SK-N-MC (cell line): Measurements from ENCODE around the gene ANXA6.

ENCODE experiments used
- DNase-seq: peaks from one replicate; pipeline ENCODE4 v3.0.0-alpha.2; 2011; ENCODE audit warnings: low read depth, low spot score
- H3K27ac ChIP-seq: fragments of 200-600 bp; sonication (generic); 2 replicates; pipeline ENCODE4 v1.5.1; 2016; ENCODE audit warnings: mixed run types
- H3K36me3 ChIP-seq: fragments of 200-600 bp; sonication (generic); 2 replicates; pipeline ENCODE4 v1.6.1; 2017; ENCODE audit warnings: antibody characterized with exemption, low read length, mixed read lengths; ENCODE audit not compliant: insufficient read depth
- H3K4me3 ChIP-seq: fragments of 200-600 bp; sonication (generic); 2 replicates; pipeline ENCODE4 v1.5.1; 2016
- H3K9ac ChIP-seq: fragments of 200-600 bp; sonication (generic); 2 replicates; pipeline ENCODE4 v1.8.0; 2017; ENCODE audit warnings: mixed run types, mixed read lengths; ENCODE audit not compliant: insufficient read length
- H3K9me3 ChIP-seq: fragments of 200-600 bp; sonication (generic); 2 replicates; pipeline ENCODE4 v1.6.1; 2017; ENCODE audit warnings: low read depth, mild to moderate bottlenecking, antibody characterized with exemption, low read length, moderate library complexity, mixed read lengths
- EZH2 ChIP-seq: fragments of 200-600 bp; sonication (generic); IDR thresholded peaks from one replicate; pipeline ENCODE4 v1.6.1; 2017; ENCODE audit warnings: antibody characterized with exemption
- FOXP2 ChIP-seq: optimal IDR thresholded peaks from 2 replicates; pipeline ENCODE3; 2011; ENCODE audit warnings: mild to moderate bottlenecking, moderate library complexity; ENCODE audit not compliant: insufficient read depth; ENCODE audit errors: extremely low read length, control extremely low read depth
- POLR2AphosphoS5 ChIP-seq: IDR thresholded peaks from 2 replicates; pipeline ENCODE4 v1.6.1; 2012; ENCODE audit warnings: mild to moderate bottlenecking, low read depth, low read length, borderline replicate concordance

ANXA6 gene

DNA sequence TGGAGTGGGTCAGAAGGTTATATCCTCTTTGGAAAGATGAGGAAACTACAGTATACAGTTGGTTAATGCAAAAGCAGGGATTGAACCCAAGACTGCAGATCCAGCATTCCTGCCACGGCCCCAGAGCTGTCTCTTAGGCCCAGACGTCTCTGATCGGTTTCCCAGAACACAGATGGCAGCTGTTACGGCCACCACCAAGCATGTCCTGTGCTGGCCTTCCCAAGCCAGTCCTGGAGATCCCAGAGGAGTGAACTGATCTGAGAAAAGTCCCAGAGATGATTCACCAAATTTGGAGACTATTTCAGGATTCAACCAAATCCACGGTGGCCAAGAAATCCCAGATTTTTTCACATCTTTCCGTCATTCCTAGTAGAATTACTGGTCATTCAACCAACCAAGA is 96.8 kb downstream of the ANXA6 start:
- TF ChIP-seq EZH2 (no peak), POLR2AphosphoS5 (no peak), FOXP2 (no peak)
- no peak overlapping the region for H3K4me3 ChIP-seq
- H3K27ac ChIP-seq = no peak overlapping the region
- no peaks in the 10 kb centered on the region for H3K9me3 ChIP-seq
- no peak for DNase-seq
- no peak overlapping the region for H3K9ac ChIP-seq
- peaks cover 5% of the 10 kb centered on the region; the same call in 1 of the 2 replicates for H3K36me3 ChIP-seq

DNA sequence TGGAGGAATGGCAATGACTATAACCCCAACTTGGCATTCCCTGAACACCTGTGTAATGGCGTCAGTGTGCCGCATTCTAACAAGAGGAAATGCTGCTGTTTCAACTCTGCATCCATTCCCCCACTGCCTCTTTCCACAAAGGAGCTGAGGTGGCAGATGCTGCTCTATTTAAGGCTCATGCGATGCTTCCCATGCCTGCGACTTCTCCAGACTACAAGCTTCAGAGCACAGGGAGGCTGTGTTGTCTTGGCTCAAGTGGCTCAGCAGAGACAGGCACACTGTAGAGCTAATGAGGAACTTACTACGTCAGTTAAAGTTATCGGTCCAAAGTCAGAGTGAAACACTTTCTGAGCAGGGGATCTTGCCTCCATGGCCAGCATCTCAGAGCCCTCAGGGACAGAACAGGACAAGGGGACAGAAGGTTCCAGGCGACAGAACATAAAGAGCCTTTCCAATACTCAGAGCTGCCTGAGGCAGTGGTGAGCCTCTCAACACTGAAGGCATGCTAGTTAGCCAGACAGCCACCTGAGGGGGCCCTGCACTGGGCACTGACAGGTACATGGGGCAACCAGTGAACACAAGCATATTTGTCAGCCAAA is 98.6 kb downstream of the ANXA6 start:
- Histone ChIP-seq H3K36me3 (peaks cover 5% of the 10 kb centered on the region; the same call in 1 of the 2 replicates), H3K9me3 (no peaks in the 10 kb centered on the region), H3K27ac (no peak overlapping the region), H3K9ac (no peak overlapping the region), H3K4me3 (no peak overlapping the region)
- no peak for TF ChIP-seq FOXP2
- no peak for TF ChIP-seq EZH2
- no peak for TF ChIP-seq POLR2AphosphoS5
- no peak for DNase-seq

GRCh38 chr5:151058301-151058700 is 99.3 kb downstream of the ANXA6 start:
- peaks cover 5% of the 10 kb centered on the region; the same call in 1 of the 2 replicates for H3K36me3 ChIP-seq
- no peak overlapping the region for H3K9ac ChIP-seq
- no peak overlapping the region for H3K27ac ChIP-seq

DNA sequence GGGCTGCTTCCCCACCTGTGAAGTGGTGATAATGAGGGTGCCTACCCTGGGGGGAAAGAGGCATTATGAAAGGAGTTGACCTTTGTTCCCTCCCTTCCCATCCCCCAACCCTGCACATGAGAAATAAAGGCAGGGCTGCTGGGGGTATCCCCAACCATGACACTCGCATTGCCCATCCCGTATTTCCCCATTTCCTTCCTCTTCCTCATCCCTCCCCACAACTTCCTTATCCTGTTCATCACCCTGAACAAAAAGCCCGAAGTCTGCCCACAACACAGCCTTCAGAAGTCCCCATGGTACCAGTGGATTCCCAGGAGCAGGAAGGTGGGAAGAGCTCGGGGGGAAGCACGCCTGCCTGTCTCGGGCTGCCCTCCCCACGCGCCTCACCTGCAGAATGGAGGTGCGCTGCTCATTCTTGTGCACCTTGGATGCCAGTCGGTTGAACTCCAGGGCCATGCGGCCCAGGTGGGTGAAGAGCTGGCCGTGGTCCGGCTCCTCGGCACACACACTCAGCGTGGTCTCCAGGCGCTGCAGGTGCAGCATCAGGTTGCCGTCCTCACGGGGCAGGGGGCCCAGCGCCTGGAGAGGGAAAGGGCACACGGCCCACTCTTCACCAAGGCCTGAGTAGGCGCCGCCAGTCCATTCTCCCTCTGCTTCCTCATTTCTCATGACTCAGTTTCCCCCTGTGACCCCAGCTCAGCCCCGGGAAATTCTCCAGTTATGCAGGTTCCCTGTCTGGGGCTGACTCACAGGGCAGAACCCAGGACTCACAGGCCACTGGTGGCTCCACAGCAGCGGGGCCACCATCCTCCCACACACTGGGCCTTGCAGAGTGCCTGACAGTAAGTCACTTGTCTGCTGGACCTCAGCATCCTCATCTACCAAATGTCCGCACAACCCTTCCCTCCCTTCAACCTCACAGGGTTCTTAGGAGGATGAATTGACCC is 100.9 kb downstream of the ANXA6 start:
- TF ChIP-seq POLR2AphosphoS5 = no peak
- no peak for TF ChIP-seq EZH2
- no peak for TF ChIP-seq FOXP2
- Histone ChIP-seq H3K36me3 (peaks cover 1% of the 10 kb centered on the region; the same call in 1 of the 2 replicates), H3K4me3 (no peak overlapping the region), H3K27ac (no peak overlapping the region), H3K9me3 (no peaks in the 10 kb centered on the region), H3K9ac (no peak overlapping the region)
- DNase-seq = no peak

More at GRCh38 chr5:151058301-151058700, 99.3 kb downstream of the ANXA6 start:
- no peak overlapping the region for H3K4me3 ChIP-seq
- TF ChIP-seq EZH2 (no peak), FOXP2 (no peak), POLR2AphosphoS5 (no peak)
- no peak for DNase-seq
- no peaks in the 10 kb centered on the region for H3K9me3 ChIP-seq

DNA sequence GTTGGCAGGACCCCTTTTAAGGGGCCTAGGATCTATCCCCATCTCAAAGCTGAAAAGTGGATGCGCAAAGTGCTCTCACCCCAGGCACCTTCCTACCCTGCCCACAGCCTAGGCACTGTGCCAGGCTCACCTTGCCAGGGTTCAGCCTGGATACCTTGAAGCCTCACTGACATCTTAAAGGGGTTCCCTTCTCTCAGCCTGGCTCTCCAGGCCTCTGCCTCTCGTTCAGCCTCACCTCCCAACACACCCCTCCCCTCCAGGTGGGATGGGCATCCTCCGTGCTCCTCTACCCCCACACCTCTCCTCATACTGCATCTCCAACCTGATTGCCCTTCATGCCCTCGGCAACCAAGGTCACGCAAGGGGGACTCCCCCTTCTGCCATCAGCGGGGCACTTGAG is 102.2 kb downstream of the ANXA6 start:
- H3K36me3 ChIP-seq = no peaks in the 10 kb centered on the region
- DNase-seq = no peak

GRCh38 chr5:151054709-151055108 is 102.9 kb downstream of the ANXA6 start:
- no peaks in the 10 kb centered on the region for H3K36me3 ChIP-seq
- H3K9me3 ChIP-seq = no peaks in the 10 kb centered on the region
- no peak overlapping the region for H3K27ac ChIP-seq

More for the DNA sequence above, 102.2 kb downstream of the ANXA6 start:
- Histone ChIP-seq H3K27ac (no peak overlapping the region), H3K9ac (no peak overlapping the region), H3K4me3 (no peak overlapping the region), H3K9me3 (no peaks in the 10 kb centered on the region)
- no peak for TF ChIP-seq EZH2
- TF ChIP-seq POLR2AphosphoS5 = no peak
- no peak for TF ChIP-seq FOXP2

GRCh38 chr5:151053796-151054462 is 103.7 kb downstream of the ANXA6 start:
- no peak for DNase-seq
- no peak overlapping the region for H3K4me3 ChIP-seq
- H3K9ac ChIP-seq = no peak overlapping the region
- TF ChIP-seq EZH2 (no peak), FOXP2 (no peak), POLR2AphosphoS5 (no peak)
- no peaks in the 10 kb centered on the region for H3K36me3 ChIP-seq
- H3K9me3 ChIP-seq = no peaks in the 10 kb centered on the region
- H3K27ac ChIP-seq = no peak overlapping the region

More at GRCh38 chr5:151054709-151055108, 102.9 kb downstream of the ANXA6 start:
- DNase-seq = no peak
- no peak overlapping the region for H3K9ac ChIP-seq
- H3K4me3 ChIP-seq = no peak overlapping the region
- TF ChIP-seq POLR2AphosphoS5 = no peak
- TF ChIP-seq FOXP2 = no peak
- TF ChIP-seq EZH2 = no peak

- Histone ChIP-seq H3K27ac (no peak overlapping the region), H3K9ac (no peak overlapping the region), H3K36me3 (no peaks in the 10 kb centered on the region), H3K4me3 (no peak overlapping the region), H3K9me3 (no peaks in the 10 kb centered on the region)
- TF ChIP-seq EZH2 (no peak), FOXP2 (no peak), POLR2AphosphoS5 (no peak)
- DNase-seq = no peak
Observed at GRCh38 chr5:151052836-151053235, 104.7 kb downstream of the ANXA6 start.
